ENCODE data around the gene PHGDH.

Gene PHGDH

DNA sequence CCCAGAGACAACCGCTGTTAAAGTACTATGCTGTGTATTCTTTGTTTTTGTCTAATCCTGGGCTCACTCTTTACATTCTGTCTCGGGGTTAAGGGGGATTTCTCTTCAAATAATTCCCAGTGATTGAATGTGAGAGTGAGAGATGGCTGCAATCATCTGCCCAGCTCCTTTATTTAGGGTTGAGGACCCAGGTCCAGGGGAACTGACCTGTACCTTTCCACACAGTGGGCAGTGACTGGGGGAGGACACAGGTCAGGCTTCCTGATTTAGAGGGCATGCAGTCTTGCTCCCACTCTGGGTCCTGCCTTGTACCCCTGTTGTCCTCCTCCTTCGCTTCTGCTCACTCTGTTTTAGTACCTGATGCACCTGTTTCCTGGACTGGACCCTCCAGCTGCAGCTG, 22.0 kb downstream of the PHGDH start:
- Histone ChIP-seq H3K27me3 (replicated peaks; ENCODE audit: insufficient read depth, low read length) (no peaks in the 10 kb centered on the region), H4K20me1 (ENCODE audit: insufficient read depth, low read length) (no peaks in the 10 kb centered on the region), H3K9ac (ENCODE audit: low read length) (no peak overlapping the region), H3F3A (ENCODE audit: insufficient read depth, low read length) (no peaks in the 10 kb centered on the region; the same call in 1 of the 2 replicates), H3K79me2 (ENCODE audit: low read length) (no peaks in the 10 kb centered on the region), H3K4me2 (ENCODE audit: low read depth, low read length) (no peak overlapping the region), H2AFZ (ENCODE audit: low read length) (no peak overlapping the region), H3K9me2 (replicated peaks; ENCODE audit: insufficient read depth, low read length) (no peaks in the 10 kb centered on the region), H3K4me1 (ENCODE audit: low read length) (peaks cover 19% of the 10 kb centered on the region), H3K4me3 (ENCODE audit: low read length) (no peak overlapping the region), H3K27ac (ENCODE audit: low read length) (no peak overlapping the region), H3K9me3 (replicated peaks; ENCODE audit: insufficient read depth, low read length) (no peaks in the 10 kb centered on the region), H3K36me3 (replicated peaks; ENCODE audit: insufficient read depth, low read length) (no peaks in the 10 kb centered on the region)
- no peak for DNase-seq
- TF ChIP-seq EZH2phosphoT487 (IDR thresholded peaks at IDR 0.05; ENCODE audit: low read length) = no peak
- TF ChIP-seq EZH2 (optimal IDR thresholded peaks at IDR 0.05; ENCODE audit: low read depth, low read length) = no peak
- TF ChIP-seq, protein P1, sequence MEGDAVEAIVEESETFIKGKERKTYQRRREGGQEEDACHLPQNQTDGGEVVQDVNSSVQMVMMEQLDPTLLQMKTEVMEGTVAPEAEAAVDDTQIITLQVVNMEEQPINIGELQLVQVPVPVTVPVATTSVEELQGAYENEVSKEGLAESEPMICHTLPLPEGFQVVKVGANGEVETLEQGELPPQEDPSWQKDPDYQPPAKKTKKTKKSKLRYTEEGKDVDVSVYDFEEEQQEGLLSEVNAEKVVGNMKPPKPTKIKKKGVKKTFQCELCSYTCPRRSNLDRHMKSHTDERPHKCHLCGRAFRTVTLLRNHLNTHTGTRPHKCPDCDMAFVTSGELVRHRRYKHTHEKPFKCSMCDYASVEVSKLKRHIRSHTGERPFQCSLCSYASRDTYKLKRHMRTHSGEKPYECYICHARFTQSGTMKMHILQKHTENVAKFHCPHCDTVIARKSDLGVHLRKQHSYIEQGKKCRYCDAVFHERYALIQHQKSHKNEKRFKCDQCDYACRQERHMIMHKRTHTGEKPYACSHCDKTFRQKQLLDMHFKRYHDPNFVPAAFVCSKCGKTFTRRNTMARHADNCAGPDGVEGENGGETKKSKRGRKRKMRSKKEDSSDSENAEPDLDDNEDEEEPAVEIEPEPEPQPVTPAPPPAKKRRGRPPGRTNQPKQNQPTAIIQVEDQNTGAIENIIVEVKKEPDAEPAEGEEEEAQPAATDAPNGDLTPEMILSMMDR (IDR thresholded peaks at IDR 0.05; ENCODE audit: low read length) = no peak

DNA sequence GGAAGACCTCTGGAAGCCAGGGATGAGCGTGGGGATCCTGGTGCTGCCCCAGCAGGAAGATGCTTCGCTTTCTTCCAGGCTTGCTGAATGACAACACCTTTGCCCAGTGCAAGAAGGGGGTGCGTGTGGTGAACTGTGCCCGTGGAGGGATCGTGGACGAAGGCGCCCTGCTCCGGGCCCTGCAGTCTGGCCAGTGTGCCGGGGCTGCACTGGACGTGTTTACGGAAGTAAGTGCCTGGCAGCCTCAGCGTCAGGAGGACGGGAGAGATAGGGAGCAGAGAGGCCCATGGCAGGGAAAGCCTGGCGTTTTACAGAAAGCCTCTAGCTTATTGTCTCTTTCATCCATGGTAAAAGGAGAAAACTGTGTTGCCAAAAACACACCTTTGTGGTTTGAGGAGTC, 23.5 kb downstream of the PHGDH start:
- no peaks in the 10 kb centered on the region for H3K9me2 ChIP-seq (replicated peaks; ENCODE audit: insufficient read depth, low read length)
- no peak overlapping the region for H2AFZ ChIP-seq (ENCODE audit: low read length)
- H3K27ac ChIP-seq (ENCODE audit: low read length) = no peak overlapping the region
- H3K79me2 ChIP-seq (ENCODE audit: low read length) = no peaks in the 10 kb centered on the region
- H3K9me3 ChIP-seq (replicated peaks; ENCODE audit: insufficient read depth, low read length) = no peaks in the 10 kb centered on the region
- H3K4me3 ChIP-seq (ENCODE audit: low read length) = no peak overlapping the region
- no peaks in the 10 kb centered on the region for H4K20me1 ChIP-seq (ENCODE audit: insufficient read depth, low read length)
- no peaks in the 10 kb centered on the region; the same call in 1 of the 2 replicates for H3F3A ChIP-seq (ENCODE audit: insufficient read depth, low read length)
- no peak overlapping the region for H3K4me2 ChIP-seq (ENCODE audit: low read depth, low read length)
- no peaks in the 10 kb centered on the region for H3K27me3 ChIP-seq (replicated peaks; ENCODE audit: insufficient read depth, low read length)
- H3K36me3 ChIP-seq (replicated peaks; ENCODE audit: insufficient read depth, low read length) = no peaks in the 10 kb centered on the region
- DNase-seq = no peak
- peaks cover 19% of the 10 kb centered on the region for H3K4me1 ChIP-seq (ENCODE audit: low read length)
- no peak overlapping the region for H3K9ac ChIP-seq (ENCODE audit: low read length)
- TF ChIP-seq EZH2 (optimal IDR thresholded peaks at IDR 0.05; ENCODE audit: low read depth, low read length) (no peak), EZH2phosphoT487 (IDR thresholded peaks at IDR 0.05; ENCODE audit: low read length) (no peak)
- TF ChIP-seq, protein P1 (IDR thresholded peaks at IDR 0.05; ENCODE audit: low read length) = no peak

DNA sequence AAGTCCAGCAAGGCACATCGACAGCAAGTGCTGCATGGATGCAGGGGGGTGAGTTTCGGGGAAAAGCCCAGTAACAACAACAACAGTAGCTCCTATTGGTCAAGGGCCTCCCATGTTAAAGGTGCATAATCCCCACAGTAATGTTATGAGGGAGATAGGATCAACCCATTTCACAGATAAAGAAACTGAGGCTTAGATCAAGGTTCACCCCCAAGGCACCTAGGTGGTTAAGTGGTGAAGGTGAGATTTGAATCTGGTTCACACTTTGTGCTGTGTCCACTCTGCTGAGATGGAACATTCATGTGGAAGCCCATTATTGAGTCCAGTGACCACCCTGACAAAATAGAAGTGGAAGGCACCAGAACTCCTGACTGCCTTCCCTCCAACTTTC, 24.9 kb downstream of the PHGDH start:
- DNase-seq = no peak
- Histone ChIP-seq H3K4me1 (ENCODE audit: low read length) (peaks cover 11% of the 10 kb centered on the region), H3K36me3 (replicated peaks; ENCODE audit: insufficient read depth, low read length) (no peaks in the 10 kb centered on the region), H3K27me3 (replicated peaks; ENCODE audit: insufficient read depth, low read length) (no peaks in the 10 kb centered on the region), H3K4me3 (ENCODE audit: low read length) (no peak overlapping the region), H3K9me2 (replicated peaks; ENCODE audit: insufficient read depth, low read length) (no peaks in the 10 kb centered on the region), H3F3A (ENCODE audit: insufficient read depth, low read length) (no peaks in the 10 kb centered on the region; the same call in 1 of the 2 replicates), H3K79me2 (ENCODE audit: low read length) (no peaks in the 10 kb centered on the region), H3K4me2 (ENCODE audit: low read depth, low read length) (no peak overlapping the region), H3K9me3 (replicated peaks; ENCODE audit: insufficient read depth, low read length) (no peaks in the 10 kb centered on the region), H3K9ac (ENCODE audit: low read length) (no peak overlapping the region), H2AFZ (ENCODE audit: low read length) (no peak overlapping the region), H3K27ac (ENCODE audit: low read length) (no peak overlapping the region), H4K20me1 (ENCODE audit: insufficient read depth, low read length) (no peaks in the 10 kb centered on the region)
- TF ChIP-seq, protein P1 (IDR thresholded peaks at IDR 0.05; ENCODE audit: low read length) = no peak
- TF ChIP-seq EZH2phosphoT487 (IDR thresholded peaks at IDR 0.05; ENCODE audit: low read length) = no peak

Data from MM.1S (cell line).